ENCODE data around the gene PSMG2. TPM values are rescaled to one million over a fixed set of nuclear protein-coding genes. Genes with fewer than 3 reads are reported as not detected.

The PSMG2 gene
- polyA plus RNA-seq, 1 of the 3 experiments (the other 2 are of a cell fraction): 36.0 TPM

- WGBS (ENCODE audit: low lambda C conversion rate): 82% methylated on average over 9 of the region's 9 CpGs
- no peaks in the 10 kb centered on the region for H3K9me3 ChIP-seq
- no peak overlapping the region for H2AFZ ChIP-seq (ENCODE audit: low read depth)
- H4K20me1 ChIP-seq (ENCODE audit: insufficient read depth): peaks cover 11% of the 10 kb centered on the region
- H3K4me1 ChIP-seq (ENCODE audit: control insufficient read depth in 1 of 2, insufficient read depth in 2 of 2, low read depth in 1 of 2, low read length in 1 of 2): peaks cover 8 to 10% of the 10 kb centered on the region in 2 experiments; a peak in 3 of 4 replicates
- peak overlapping the region in 1 of 2 experiments; percentile 23; a peak in 1 of 4 replicates for H3K27ac ChIP-seq (ENCODE audit: low read depth in 2 of 2, low read length in 1 of 2)
- H3K4me2 ChIP-seq: no peak overlapping the region
- H3K79me2 ChIP-seq (ENCODE audit: insufficient read depth): peaks cover 19% of the 10 kb centered on the region
- peaks cover 0 to 3% of the 10 kb centered on the region in 2 experiments for H3K36me3 ChIP-seq (replicated peaks in 1 of 2; ENCODE audit: control insufficient read depth in 1 of 2, insufficient read depth in 2 of 2, low read length in 1 of 2)
- H3K9me2 ChIP-seq: no peaks in the 10 kb centered on the region
- peak; percentile 69 for DNase-seq
- no peak overlapping the region; a peak in 1 of 4 replicates for H3K4me3 ChIP-seq (ENCODE audit: low read depth in 2 of 2, low read length in 1 of 2)
- H3K27me3 ChIP-seq (ENCODE audit: insufficient read depth): no peaks in the 10 kb centered on the region
- no peak for TF ChIP-seq RXRA (IDR thresholded peaks at IDR 0.05; ENCODE audit: borderline replicate concordance, low read depth)
- TF ChIP-seq CTCF (IDR thresholded peaks at IDR 0.05): peak; percentile 97
- no peak for TF ChIP-seq YY1 (IDR thresholded peaks at IDR 0.05; ENCODE audit: low read depth)
- 0 out of 2 replicates have a peak, but pooled peaks have one; percentile 13 for TF ChIP-seq TEAD4 (IDR thresholded peaks at IDR 0.05; ENCODE audit: borderline replicate concordance, insufficient read depth)
- TF ChIP-seq SMC3 (IDR thresholded peaks at IDR 0.05; ENCODE audit: low read depth, low read length): peak; percentile 92
- TF ChIP-seq RAD21 (IDR thresholded peaks at IDR 0.05; ENCODE audit: low read length): peak; percentile 95
- no peak for TF ChIP-seq GABPA (IDR thresholded peaks at IDR 0.05; ENCODE audit: low read depth)
- no peak for TF ChIP-seq MAX (IDR thresholded peaks at IDR 0.05; ENCODE audit: low read depth)
- H3K9ac ChIP-seq: no peak overlapping the region
- POLR2A ChIA-PET: no interaction called here
- H3F3A ChIP-seq (replicated peaks; ENCODE audit: insufficient read depth): peaks cover 20% of the 10 kb centered on the region
- CTCF ChIA-PET: interaction anchor here (0.7 to 5.0 kb wide), 11 partner anchors 9 to 408 kb away, joined by 3 to 83 read pairs (median 4); no protein-coding TSS in a partner anchor
Observed at GRCh38 chr18:12659904-12660605, 42.8 kb upstream of the PSMG2 start.

- H2AFZ ChIP-seq (ENCODE audit: low read depth): no peak overlapping the region
- peaks cover 6 to 17% of the 10 kb centered on the region in 2 experiments for H3K36me3 ChIP-seq (replicated peaks in 1 of 2; ENCODE audit: control insufficient read depth in 1 of 2, insufficient read depth in 2 of 2, low read length in 1 of 2)
- no peaks in the 10 kb centered on the region for H4K20me1 ChIP-seq (ENCODE audit: insufficient read depth)
- peaks cover 10% of the 10 kb centered on the region for H3F3A ChIP-seq (replicated peaks; ENCODE audit: insufficient read depth)
- H3K9ac ChIP-seq: no peak overlapping the region
- no peaks in the 10 kb centered on the region for H3K79me2 ChIP-seq (ENCODE audit: insufficient read depth)
- no peak overlapping the region for H3K4me2 ChIP-seq
- H3K27me3 ChIP-seq (ENCODE audit: insufficient read depth): no peaks in the 10 kb centered on the region
- H3K9me3 ChIP-seq: no peaks in the 10 kb centered on the region
- ChIA-PET CTCF (interaction anchor here (0.7 to 4.2 kb wide), 3 partner anchors 59 to 276 kb away, joined by 3 to 28 read pairs (median 3); no protein-coding TSS in a partner anchor), POLR2A (no interaction called here)
- no peak overlapping the region for H3K4me3 ChIP-seq (ENCODE audit: low read depth in 2 of 2, low read length in 1 of 2)
- no peak for DNase-seq
- no peaks in the 10 kb centered on the region for H3K4me1 ChIP-seq (ENCODE audit: control insufficient read depth in 1 of 2, insufficient read depth in 2 of 2, low read depth in 1 of 2, low read length in 1 of 2)
- no peak overlapping the region for H3K27ac ChIP-seq (ENCODE audit: low read depth in 2 of 2, low read length in 1 of 2)
- 88% methylated on average over 5 of the region's 5 CpGs for WGBS (ENCODE audit: low lambda C conversion rate)
- H3K9me2 ChIP-seq: no peaks in the 10 kb centered on the region
- TF ChIP-seq GATA2 (CRISPR knock-in tag; IDR thresholded peaks at IDR 0.05): no peak
- no peak for TF ChIP-seq ZBTB33 (IDR thresholded peaks at IDR 0.05; ENCODE audit: borderline replicate concordance, low read depth)
- no peak for TF ChIP-seq MXI1 (IDR thresholded peaks at IDR 0.05; ENCODE audit: low read depth, low read length)
- TF ChIP-seq MAX (IDR thresholded peaks at IDR 0.05; ENCODE audit: low read depth): no peak
- no peak for TF ChIP-seq SIN3A (IDR thresholded peaks at IDR 0.05; ENCODE audit: borderline replicate concordance, low read depth, low read length)
- TF ChIP-seq CHD2 (IDR thresholded peaks at IDR 0.05; ENCODE audit: low read length, partially characterized antibody): no peak
- TF ChIP-seq TCF12 (IDR thresholded peaks at IDR 0.05): no peak
- no peak for TF ChIP-seq POLR2AphosphoS5 (IDR thresholded peaks at IDR 0.05; ENCODE audit: low read depth, low read length)
- TF ChIP-seq EP300 (IDR thresholded peaks at IDR 0.05; ENCODE audit: borderline replicate concordance in 1 of 2, low read depth in 1 of 2, low read length in 1 of 2): no peak
- no peak for TF ChIP-seq FOXJ3 (CRISPR knock-in tag; IDR thresholded peaks at IDR 0.05)
- TF ChIP-seq PBX3 (IDR thresholded peaks at IDR 0.05): no peak
Observed at GRCh38 chr18:12668041-12668440, 34.8 kb upstream of the PSMG2 start.
